Neuronal stem cell (in vitro differentiated cells): ENCODE measurements around the gene SH2D5.

Experiments used
- DNase-seq: peaks from one replicate; pipeline ENCODE4 v3.0.0-alpha.2; 2013; ENCODE audit warnings: low spot score
- H2AFZ ChIP-seq: one replicate; pipeline ENCODE4 v1.6.1; 2013; ENCODE audit warnings: mild to moderate bottlenecking, low read length, inconsistent platforms
- H2AK5ac ChIP-seq: 2 replicates; pipeline ENCODE4 v1.6.1; 2013; ENCODE audit warnings: low read depth, mild to moderate bottlenecking, inconsistent platforms, low read length, moderate library complexity, mixed read lengths
- H2BK120ac ChIP-seq: 2 replicates; pipeline ENCODE4 v1.6.1; 2013; ENCODE audit warnings: low read depth, mild to moderate bottlenecking, inconsistent platforms, low read length, moderate library complexity, mixed read lengths
- H2BK12ac ChIP-seq: one replicate; pipeline ENCODE4 v1.6.1; 2013; ENCODE audit warnings: low read length, inconsistent platforms
- H2BK15ac ChIP-seq: 2 replicates; pipeline ENCODE4 v1.6.1; 2013; ENCODE audit warnings: mild to moderate bottlenecking, low read length, inconsistent platforms, mixed read lengths
- H2BK5ac ChIP-seq: one replicate; pipeline ENCODE4 v1.6.1; 2013; ENCODE audit warnings: inconsistent platforms, mild to moderate bottlenecking, low read length, moderate library complexity
- H3K14ac ChIP-seq: one replicate; pipeline ENCODE4 v1.6.1; 2013; ENCODE audit warnings: low read length, inconsistent platforms
- H3K18ac ChIP-seq: 2 replicates; pipeline ENCODE4 v1.6.1; 2013; ENCODE audit warnings: low read length, inconsistent platforms
- H3K23ac ChIP-seq: 2 replicates; pipeline ENCODE4 v1.6.1; 2013; ENCODE audit warnings: low read depth, mild to moderate bottlenecking, mixed read lengths, low read length, inconsistent platforms; ENCODE audit not compliant: poor library complexity
- H3K27ac ChIP-seq: replicated peaks from 3 replicates; pipeline ENCODE4 v1.5.1; 2013; ENCODE audit warnings: low read length, inconsistent platforms
- H3K27me3 ChIP-seq, 3 experiments: 2 replicates each; pipeline ENCODE4 v1.6.1; 2013; ENCODE audit warnings: low read length in 3 of 3, mild to moderate bottlenecking in 2 of 3, inconsistent platforms in 1 of 3, low read depth in 1 of 3, mixed read lengths in 1 of 3, moderate library complexity in 1 of 3; ENCODE audit not compliant: control insufficient read depth in 3 of 3, insufficient read depth in 3 of 3
- H3K36me3 ChIP-seq, 2 donors: replicated peaks in 1 of 2; 2 replicates each; pipeline ENCODE4 v1.6.1; 2013; ENCODE audit warnings: low read length in 2 of 2; ENCODE audit not compliant: control insufficient read depth in 2 of 2, insufficient read depth in 2 of 2
- H3K4ac ChIP-seq: 2 replicates; pipeline ENCODE4 v1.6.1; 2013; ENCODE audit warnings: inconsistent platforms, mild to moderate bottlenecking, low read length, moderate library complexity
- H3K4me1 ChIP-seq, 2 donors: 1 replicate in 1 of 2; 2 replicates in 1 of 2; pipeline ENCODE4 v1.6.1; 2013; ENCODE audit warnings: low read length in 2 of 2, low read depth in 1 of 2; ENCODE audit not compliant: control insufficient read depth in 2 of 2, insufficient read depth in 1 of 2
- H3K4me2 ChIP-seq: one replicate; pipeline ENCODE4 v1.6.1; 2013; ENCODE audit warnings: mild to moderate bottlenecking, low read length, inconsistent platforms; ENCODE audit not compliant: insufficient read depth, poor library complexity, severe bottlenecking
- H3K4me3 ChIP-seq, 2 donors: 2 replicates each; pipeline ENCODE4 v1.5.1; 2013; ENCODE audit warnings: low read length in 2 of 2, mild to moderate bottlenecking in 2 of 2, inconsistent platforms in 1 of 2, moderate library complexity in 1 of 2
- H3K79me1 ChIP-seq: one replicate; pipeline ENCODE4 v1.6.1; 2013; ENCODE audit warnings: low read depth, mild to moderate bottlenecking, inconsistent platforms, low read length, moderate library complexity
- H3K9ac ChIP-seq: one replicate; pipeline ENCODE4 v1.6.1; 2013; ENCODE audit warnings: mild to moderate bottlenecking, low read depth, low read length, inconsistent platforms; ENCODE audit not compliant: poor library complexity
- H3K9me3 ChIP-seq, 2 donors: replicated peaks in 1 of 2; 2 replicates each; pipeline versions ENCODE3 to v1.6.1; 2013; ENCODE audit warnings: low read length in 2 of 2, mild to moderate bottlenecking in 2 of 2, inconsistent platforms in 1 of 2, low read depth in 1 of 2, mixed read lengths in 1 of 2, moderate library complexity in 1 of 2; ENCODE audit not compliant: control insufficient read depth in 2 of 2, insufficient read depth in 1 of 2
- H4K8ac ChIP-seq: one replicate; pipeline ENCODE4 v1.6.1; 2013; ENCODE audit warnings: low read depth, mild to moderate bottlenecking, inconsistent platforms, low read length, moderate library complexity
- H4K91ac ChIP-seq: one replicate; pipeline ENCODE4 v1.6.1; 2013; ENCODE audit warnings: low read length, low read depth, mild to moderate bottlenecking, inconsistent platforms; ENCODE audit not compliant: poor library complexity
- WGBS, 2 donors: extraction: QIAGEN DNeasy Blood & Tissue Kit; methylation state at CpG; one replicate each; pipeline ENCODE4 v1.1.7; 2013; ENCODE audit warnings: missing lambda C conversion rate in 2 of 2, mixed read lengths in 1 of 2; ENCODE audit not compliant: insufficient read length in 2 of 2, insufficient replicate concordance in 1 of 2; ENCODE audit errors: extremely low coverage in 2 of 2; 5-methylcytosine and 5-hydroxymethylcytosine counted together

The SH2D5 gene

GRCh38 chr1:20767271-20767670 lies 34.8 kb upstream of the SH2D5 start:
- Histone ChIP-seq H3K9ac (no peak overlapping the region), H3K79me1 (no peaks in the 10 kb centered on the region), H2BK120ac (no peak overlapping the region), H2AFZ (no peak overlapping the region), H3K9me3 (no peaks in the 10 kb centered on the region), H3K4me2 (no peak overlapping the region), H3K14ac (no peak overlapping the region), H3K27ac (no peak overlapping the region), H4K91ac (no peak overlapping the region), H2BK5ac (no peak overlapping the region), H3K36me3 (peaks cover 42 to 100% of the 10 kb centered on the region in 2 donors), H3K27me3 (no peaks in the 10 kb centered on the region), H3K4me3 (no peak overlapping the region), H2AK5ac (no peak overlapping the region), H2BK12ac (no peak overlapping the region), H3K18ac (no peak overlapping the region), H2BK15ac (no peak overlapping the region), H3K4me1 (no peaks in the 10 kb centered on the region), H4K8ac (no peak overlapping the region), H3K23ac (no peak overlapping the region), H3K4ac (no peak overlapping the region)
- no peak for DNase-seq

GRCh38 chr1:20763417-20763816 lies 30.9 kb upstream of the SH2D5 start:
- Histone ChIP-seq H3K79me1 (no peaks in the 10 kb centered on the region), H4K91ac (no peak overlapping the region), H2AFZ (no peak overlapping the region), H3K4me2 (no peak overlapping the region), H3K9me3 (no peaks in the 10 kb centered on the region), H3K4ac (no peak overlapping the region), H2BK12ac (no peak overlapping the region), H3K9ac (no peak overlapping the region), H3K27me3 (no peaks in the 10 kb centered on the region), H3K36me3 (peaks cover 47 to 100% of the 10 kb centered on the region in 2 donors), H2BK120ac (no peak overlapping the region), H2BK5ac (no peak overlapping the region), H2BK15ac (no peak overlapping the region), H3K18ac (no peak overlapping the region), H3K4me3 (no peak overlapping the region), H3K14ac (no peak overlapping the region), H3K23ac (no peak overlapping the region), H3K4me1 (no peaks in the 10 kb centered on the region), H3K27ac (no peak overlapping the region), H4K8ac (no peak overlapping the region), H2AK5ac (no peak overlapping the region)
- WGBS, 2 donors: no CpG with 5 or more reads among the region's 3 CpGs
- DNase-seq: no peak

GRCh38 chr1:20760322-20760721 lies 27.8 kb upstream of the SH2D5 start:
- no peak overlapping the region for H3K4me3 ChIP-seq
- H3K27ac ChIP-seq: no peak overlapping the region
- no peak overlapping the region for H3K23ac ChIP-seq
- peaks cover 41 to 99% of the 10 kb centered on the region in 2 donors for H3K36me3 ChIP-seq
- H2AFZ ChIP-seq: no peak overlapping the region
- WGBS, 2 donors: no CpG with 5 or more reads among the region's 6 CpGs
- no peak overlapping the region for H2BK120ac ChIP-seq
- no peaks in the 10 kb centered on the region for H3K79me1 ChIP-seq
- H2BK5ac ChIP-seq: no peak overlapping the region
- H3K9ac ChIP-seq: no peak overlapping the region
- no peak overlapping the region for H4K8ac ChIP-seq
- no peaks in the 10 kb centered on the region for H3K4me1 ChIP-seq
- DNase-seq: no peak
- no peak overlapping the region for H2BK15ac ChIP-seq
- H3K18ac ChIP-seq: no peak overlapping the region
- H3K4ac ChIP-seq: no peak overlapping the region
- H3K9me3 ChIP-seq: no peaks in the 10 kb centered on the region
- no peak overlapping the region for H2BK12ac ChIP-seq
- H4K91ac ChIP-seq: no peak overlapping the region
- no peak overlapping the region for H2AK5ac ChIP-seq
- H3K27me3 ChIP-seq: no peaks in the 10 kb centered on the region
- H3K4me2 ChIP-seq: no peak overlapping the region
- no peak overlapping the region for H3K14ac ChIP-seq

- Histone ChIP-seq H3K9ac (no peak overlapping the region), H3K18ac (no peak overlapping the region), H3K79me1 (no peaks in the 10 kb centered on the region), H3K4me2 (no peak overlapping the region), H2AFZ (no peak overlapping the region), H3K9me3 (no peaks in the 10 kb centered on the region), H2BK120ac (no peak overlapping the region), H2BK15ac (no peak overlapping the region), H4K8ac (no peak overlapping the region), H2AK5ac (no peak overlapping the region), H2BK12ac (no peak overlapping the region), H4K91ac (no peak overlapping the region), H3K23ac (no peak overlapping the region), H3K4ac (no peak overlapping the region), H3K36me3 (peaks cover 20 to 91% of the 10 kb centered on the region in 2 donors), H3K27me3 (no peaks in the 10 kb centered on the region), H2BK5ac (no peak overlapping the region), H3K4me1 (peaks cover 0 to 6% of the 10 kb centered on the region in 2 donors), H3K4me3 (no peak overlapping the region), H3K14ac (no peak overlapping the region), H3K27ac (no peak overlapping the region)
- no peak for DNase-seq
- no CpG with 5 or more reads among the region's 3 CpGs for WGBS, 2 donors
Measured at GRCh38 chr1:20753589-20753988, 21.1 kb upstream of the SH2D5 start.
